ENCODE measurements around the gene SPATA32.

SPATA32 gene

DNA sequence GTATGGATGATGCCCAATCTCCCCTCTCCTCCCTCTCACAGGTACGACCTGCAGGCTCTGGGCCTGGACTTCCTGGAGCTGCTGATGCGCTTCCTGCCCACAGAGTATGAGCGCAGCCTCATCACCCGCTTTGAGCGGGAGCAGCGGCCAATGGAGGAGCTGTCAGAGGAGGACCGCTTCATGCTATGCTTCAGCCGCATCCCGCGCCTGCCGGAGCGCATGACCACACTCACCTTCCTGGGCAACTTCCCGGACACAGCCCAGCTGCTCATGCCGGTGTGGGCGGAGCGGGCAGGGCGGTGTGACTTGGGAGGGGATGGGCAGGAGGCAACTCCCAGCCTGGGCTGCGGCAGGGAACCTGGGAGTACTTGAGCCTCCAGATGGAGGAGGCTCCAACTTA, 18.1 kb downstream of the SPATA32 start:
- Histone ChIP-seq H3K4me3 (ENCODE audit: low read depth in 1 of 2, low read length in 2 of 2) (no peak overlapping the region), H3K4me2 (ENCODE audit: insufficient read depth, low read length) (no peak overlapping the region), H2AFZ (ENCODE audit: low read depth, low read length) (no peak overlapping the region), H3K27ac (ENCODE audit: low read length) (no peak overlapping the region), H3K4me1 (ENCODE audit: insufficient read depth, low read length) (no peaks in the 10 kb centered on the region), H3K36me3 (ENCODE audit: insufficient read depth, low read length) (peaks cover 84% of the 10 kb centered on the region), H3K9ac (ENCODE audit: low read depth, low read length) (no peak overlapping the region), H3K27me3 (ENCODE audit: insufficient read depth, low read length, poor library complexity) (no peaks in the 10 kb centered on the region), H4K20me1 (ENCODE audit: insufficient read depth, low read length) (peaks cover 22% of the 10 kb centered on the region), H3K9me3 (ENCODE audit: insufficient read depth, low read length, severe bottlenecking) (no peaks in the 10 kb centered on the region), H3K79me2 (ENCODE audit: insufficient read depth, low read length) (no peaks in the 10 kb centered on the region)
- ATAC-seq (ENCODE audit: insufficient read depth, low read depth): no peak
- TF ChIP-seq, protein P1, sequence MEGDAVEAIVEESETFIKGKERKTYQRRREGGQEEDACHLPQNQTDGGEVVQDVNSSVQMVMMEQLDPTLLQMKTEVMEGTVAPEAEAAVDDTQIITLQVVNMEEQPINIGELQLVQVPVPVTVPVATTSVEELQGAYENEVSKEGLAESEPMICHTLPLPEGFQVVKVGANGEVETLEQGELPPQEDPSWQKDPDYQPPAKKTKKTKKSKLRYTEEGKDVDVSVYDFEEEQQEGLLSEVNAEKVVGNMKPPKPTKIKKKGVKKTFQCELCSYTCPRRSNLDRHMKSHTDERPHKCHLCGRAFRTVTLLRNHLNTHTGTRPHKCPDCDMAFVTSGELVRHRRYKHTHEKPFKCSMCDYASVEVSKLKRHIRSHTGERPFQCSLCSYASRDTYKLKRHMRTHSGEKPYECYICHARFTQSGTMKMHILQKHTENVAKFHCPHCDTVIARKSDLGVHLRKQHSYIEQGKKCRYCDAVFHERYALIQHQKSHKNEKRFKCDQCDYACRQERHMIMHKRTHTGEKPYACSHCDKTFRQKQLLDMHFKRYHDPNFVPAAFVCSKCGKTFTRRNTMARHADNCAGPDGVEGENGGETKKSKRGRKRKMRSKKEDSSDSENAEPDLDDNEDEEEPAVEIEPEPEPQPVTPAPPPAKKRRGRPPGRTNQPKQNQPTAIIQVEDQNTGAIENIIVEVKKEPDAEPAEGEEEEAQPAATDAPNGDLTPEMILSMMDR (IDR thresholded peaks at IDR 0.05; ENCODE audit: borderline replicate concordance, extremely low read depth, low read length, poor library complexity, severe bottlenecking): no peak
- no peak for TF ChIP-seq EZH2 (IDR thresholded peaks at IDR 0.05; ENCODE audit: borderline replicate concordance, low read depth, low read length, severe bottlenecking)
- DNase-seq: no peak

DNA sequence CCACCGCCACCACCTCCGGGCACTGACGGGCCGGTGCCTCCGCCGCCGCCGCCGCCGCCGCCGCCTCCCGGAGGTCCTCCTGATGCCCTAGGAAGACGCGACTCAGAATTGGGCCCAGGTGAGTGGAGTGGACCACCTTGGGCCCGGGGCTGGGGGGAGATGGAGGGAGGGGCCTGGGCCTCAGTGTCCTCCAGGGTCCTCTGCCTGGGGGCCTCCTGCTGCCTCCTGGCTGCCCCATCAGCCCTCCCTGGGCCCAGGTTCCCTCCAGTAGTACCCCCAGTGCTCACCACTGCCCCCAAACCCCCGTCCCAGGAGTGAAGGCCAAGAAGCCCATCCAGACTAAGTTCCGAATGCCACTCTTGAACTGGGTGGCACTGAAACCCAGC, 19.9 kb downstream of the SPATA32 start:
- DNase-seq: no peak
- Histone ChIP-seq H3K9me3 (ENCODE audit: insufficient read depth, low read length, severe bottlenecking) (no peaks in the 10 kb centered on the region), H2AFZ (ENCODE audit: low read depth, low read length) (no peak overlapping the region), H3K36me3 (ENCODE audit: insufficient read depth, low read length) (peaks cover 96% of the 10 kb centered on the region), H3K9ac (ENCODE audit: low read depth, low read length) (no peak overlapping the region), H3K4me3 (ENCODE audit: low read depth in 1 of 2, low read length in 2 of 2) (no peak overlapping the region), H3K4me1 (ENCODE audit: insufficient read depth, low read length) (no peaks in the 10 kb centered on the region), H3K27me3 (ENCODE audit: insufficient read depth, low read length, poor library complexity) (no peaks in the 10 kb centered on the region), H3K27ac (ENCODE audit: low read length) (no peak overlapping the region), H3K4me2 (ENCODE audit: insufficient read depth, low read length) (no peak overlapping the region), H3K79me2 (ENCODE audit: insufficient read depth, low read length) (peaks cover 6% of the 10 kb centered on the region; the same call in 1 of the 2 replicates), H4K20me1 (ENCODE audit: insufficient read depth, low read length) (peaks cover 32% of the 10 kb centered on the region)
- TF ChIP-seq EZH2 (IDR thresholded peaks at IDR 0.05; ENCODE audit: borderline replicate concordance, low read depth, low read length, severe bottlenecking): no peak
- TF ChIP-seq, protein P1 (IDR thresholded peaks at IDR 0.05; ENCODE audit: borderline replicate concordance, extremely low read depth, low read length, poor library complexity, severe bottlenecking): no peak
- no peak for ATAC-seq (ENCODE audit: insufficient read depth, low read depth)

DNA sequence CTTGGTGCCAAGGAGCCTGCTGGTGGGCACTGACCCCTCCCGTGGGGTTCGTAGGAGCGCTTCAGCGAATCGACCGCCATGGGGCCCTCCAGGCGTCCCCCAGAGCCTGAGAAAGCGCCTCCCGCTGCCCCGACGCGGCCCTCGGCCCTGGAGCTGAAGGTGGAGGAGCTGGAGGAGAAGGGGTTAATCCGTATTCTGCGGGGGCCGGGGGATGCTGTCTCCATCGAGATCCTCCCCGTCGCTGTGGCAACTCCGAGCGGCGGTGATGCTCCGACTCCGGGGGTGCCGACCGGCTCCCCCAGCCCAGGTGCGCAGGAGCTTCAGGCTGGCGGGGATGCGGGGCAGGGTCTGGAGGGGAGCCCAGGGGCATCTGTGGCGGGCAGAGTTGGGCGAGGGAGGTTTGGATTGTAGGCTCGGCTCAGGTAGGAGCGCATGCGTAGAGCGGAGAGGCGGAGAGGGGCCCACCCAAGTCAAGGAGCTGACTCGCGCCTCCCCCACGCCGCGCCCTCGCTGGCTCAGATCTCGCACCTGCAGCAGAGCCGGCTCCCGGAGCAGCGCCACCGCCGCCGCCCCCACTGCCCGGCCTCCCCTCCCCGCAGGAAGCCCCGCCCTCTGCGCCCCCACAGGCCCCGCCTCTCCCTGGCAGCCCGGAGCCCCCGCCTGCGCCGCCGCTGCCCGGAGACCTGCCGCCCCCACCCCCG, 20.4 kb downstream of the SPATA32 start:
- no peaks in the 10 kb centered on the region for H3K27me3 ChIP-seq (ENCODE audit: insufficient read depth, low read length, poor library complexity)
- peaks cover 95% of the 10 kb centered on the region for H3K36me3 ChIP-seq (ENCODE audit: insufficient read depth, low read length)
- H3K27ac ChIP-seq (ENCODE audit: low read length): no peak overlapping the region
- DNase-seq (no peak), ATAC-seq (ENCODE audit: insufficient read depth, low read depth) (0 out of 3 replicates have a peak, but pooled peaks have one; percentile 11)
- no peaks in the 10 kb centered on the region for H3K9me3 ChIP-seq (ENCODE audit: insufficient read depth, low read length, severe bottlenecking)
- no peaks in the 10 kb centered on the region for H3K4me1 ChIP-seq (ENCODE audit: insufficient read depth, low read length)
- H4K20me1 ChIP-seq (ENCODE audit: insufficient read depth, low read length): peaks cover 27% of the 10 kb centered on the region
- no peak overlapping the region for H3K4me3 ChIP-seq (ENCODE audit: low read depth in 1 of 2, low read length in 2 of 2)
- no peak overlapping the region for H3K4me2 ChIP-seq (ENCODE audit: insufficient read depth, low read length)
- H3K79me2 ChIP-seq (ENCODE audit: insufficient read depth, low read length): peaks cover 6% of the 10 kb centered on the region; the same call in 1 of the 2 replicates
- no peak overlapping the region for H3K9ac ChIP-seq (ENCODE audit: low read depth, low read length)
- TF ChIP-seq, protein P1 (IDR thresholded peaks at IDR 0.05; ENCODE audit: borderline replicate concordance, extremely low read depth, low read length, poor library complexity, severe bottlenecking): no peak
- no peak for TF ChIP-seq EZH2 (IDR thresholded peaks at IDR 0.05; ENCODE audit: borderline replicate concordance, low read depth, low read length, severe bottlenecking)
- no peak overlapping the region for H2AFZ ChIP-seq (ENCODE audit: low read depth, low read length)

All from DND-41 (cell line).